COR-L47 (cell line): ENCODE data around the gene ARHGEF3.
A peak's percentile ranks its signal among the peaks of the same experiment; 100 is the strongest.
"Not testable (repeated sequence)": the region's sequence is repeated elsewhere in the genome, so short reads cannot be mapped to it uniquely, and the experiment has no call there.

Source experiments
- DNase-seq: peaks from one replicate; lab custom pipeline; 2025; lab: John Stamatoyannopoulos, UW

The ARHGEF3 gene

DNA sequence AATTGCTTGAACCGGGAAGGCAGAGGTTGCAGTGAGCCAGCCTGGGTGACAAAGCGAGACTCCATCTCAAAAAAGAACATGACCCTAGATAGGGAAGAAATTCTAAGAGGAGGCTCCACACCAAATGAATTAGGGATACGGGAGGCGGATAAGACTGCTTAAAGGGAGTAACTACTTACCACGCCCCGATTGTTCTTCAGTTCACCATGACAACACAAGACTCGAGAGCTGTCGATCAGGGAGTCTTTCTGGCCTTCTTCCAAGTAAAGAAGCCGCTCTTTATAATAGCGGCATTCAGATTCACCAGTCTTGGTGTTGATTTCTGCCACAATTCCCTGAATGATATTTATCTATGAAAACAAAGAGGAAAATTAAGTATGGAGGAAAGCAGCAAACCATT, 64.7 kb downstream of the ARHGEF3 start:
- peak; percentile 9 for DNase-seq

- DNase-seq, result no peak
Observed at GRCh38 chr3:56732109-56732508, 69.6 kb downstream of the ARHGEF3 start.

- no peak for DNase-seq
Observed at GRCh38 chr3:56725175-56725574, 76.6 kb downstream of the ARHGEF3 start.

- no peak for DNase-seq
Observed at GRCh38 chr3:56724676-56725075, 77.1 kb downstream of the ARHGEF3 start.

- no peak for DNase-seq
Observed at GRCh38 chr3:56720849-56721248, 80.9 kb downstream of the ARHGEF3 start.

DNA sequence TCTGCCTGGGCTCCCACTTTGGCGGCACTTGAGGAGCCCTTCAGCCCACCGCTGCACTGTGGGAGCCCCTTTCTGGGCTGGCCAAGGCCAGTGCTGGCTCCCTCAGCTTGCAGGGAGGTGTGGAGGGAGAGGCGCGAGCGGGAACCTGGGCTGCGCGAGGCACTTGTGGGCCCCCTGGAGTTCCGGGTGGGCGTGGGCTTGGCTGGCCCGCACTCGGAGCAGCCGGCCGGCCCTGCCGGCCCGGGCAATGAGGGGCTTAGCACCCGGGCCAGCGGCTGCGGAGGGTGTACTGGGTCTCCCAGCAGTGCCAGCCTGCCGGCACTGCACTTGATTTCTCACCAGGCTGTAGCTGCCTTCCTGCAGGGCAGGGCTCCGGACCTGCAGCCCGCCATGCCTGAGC, 82.9 kb downstream of the ARHGEF3 start:
- not testable (repeated sequence) for DNase-seq

GRCh38 chr3:56711344-56711743, 90.4 kb downstream of the ARHGEF3 start:
- no peak for DNase-seq

GRCh38 chr3:56707412-56707811, 94.3 kb downstream of the ARHGEF3 start:
- not testable (repeated sequence) for DNase-seq

- DNase-seq, result no peak
Observed at GRCh38 chr3:56706629-56707028, 95.1 kb downstream of the ARHGEF3 start.

- DNase-seq, result no peak
Observed at GRCh38 chr3:56704706-56705105, 97.0 kb downstream of the ARHGEF3 start.

DNA sequence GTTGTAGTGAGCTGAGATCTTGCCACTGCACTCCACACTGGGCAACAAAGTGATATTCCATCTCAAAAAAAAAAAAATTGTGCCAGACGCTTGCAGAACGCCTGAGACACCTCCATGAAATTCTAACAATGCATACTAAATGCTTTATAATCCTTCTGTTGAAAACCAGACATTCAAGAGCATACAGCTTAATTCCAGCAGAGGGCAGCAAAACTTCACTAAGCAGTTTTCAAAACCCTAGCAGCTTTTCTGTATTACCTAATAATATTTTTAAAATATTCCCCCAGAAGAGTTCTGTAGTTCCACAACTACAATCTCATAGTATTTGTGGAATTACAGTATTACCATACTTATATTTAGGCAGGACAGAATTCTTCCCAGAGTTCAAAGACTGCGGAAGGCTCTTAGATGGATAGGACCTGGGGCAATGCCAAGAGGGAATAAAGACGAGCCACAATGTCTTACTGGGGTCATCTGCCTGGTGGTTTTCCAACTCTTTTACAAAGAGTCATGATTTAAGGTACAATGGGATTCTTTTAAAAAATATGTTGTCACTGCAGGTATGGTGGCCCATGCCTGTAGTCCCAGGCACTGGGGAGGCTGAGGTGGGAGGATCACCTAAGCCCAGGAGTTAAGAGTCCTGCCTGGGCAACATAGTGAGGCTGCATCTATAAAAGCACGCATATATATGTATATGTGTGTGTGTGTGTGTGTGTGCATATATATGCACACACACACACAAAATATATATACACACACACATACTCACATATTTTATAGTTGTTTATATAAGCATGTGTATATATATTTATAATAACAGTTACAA, 99.0 kb downstream of the ARHGEF3 start:
- DNase-seq, result peak; percentile 10

DNA sequence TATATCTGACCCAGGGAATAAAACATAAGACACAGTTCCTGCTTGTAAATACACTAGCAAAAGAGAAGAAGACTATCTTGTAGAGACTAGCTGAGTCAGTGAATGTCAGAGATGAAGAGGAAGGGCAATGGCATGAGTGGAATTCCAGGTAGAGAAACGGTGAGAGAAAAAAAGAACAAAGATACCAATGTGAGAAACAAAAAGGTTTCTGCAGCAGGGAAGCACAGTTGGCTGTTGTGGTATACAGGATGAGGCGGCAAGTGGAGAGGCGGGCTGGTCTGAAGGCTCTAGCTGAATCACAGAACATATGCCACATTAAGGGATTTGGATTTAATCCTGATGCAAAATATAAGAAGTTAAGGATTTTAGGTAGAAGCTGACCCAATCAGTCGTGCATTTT, 101.6 kb downstream of the ARHGEF3 start:
- DNase-seq, result no peak

DNA sequence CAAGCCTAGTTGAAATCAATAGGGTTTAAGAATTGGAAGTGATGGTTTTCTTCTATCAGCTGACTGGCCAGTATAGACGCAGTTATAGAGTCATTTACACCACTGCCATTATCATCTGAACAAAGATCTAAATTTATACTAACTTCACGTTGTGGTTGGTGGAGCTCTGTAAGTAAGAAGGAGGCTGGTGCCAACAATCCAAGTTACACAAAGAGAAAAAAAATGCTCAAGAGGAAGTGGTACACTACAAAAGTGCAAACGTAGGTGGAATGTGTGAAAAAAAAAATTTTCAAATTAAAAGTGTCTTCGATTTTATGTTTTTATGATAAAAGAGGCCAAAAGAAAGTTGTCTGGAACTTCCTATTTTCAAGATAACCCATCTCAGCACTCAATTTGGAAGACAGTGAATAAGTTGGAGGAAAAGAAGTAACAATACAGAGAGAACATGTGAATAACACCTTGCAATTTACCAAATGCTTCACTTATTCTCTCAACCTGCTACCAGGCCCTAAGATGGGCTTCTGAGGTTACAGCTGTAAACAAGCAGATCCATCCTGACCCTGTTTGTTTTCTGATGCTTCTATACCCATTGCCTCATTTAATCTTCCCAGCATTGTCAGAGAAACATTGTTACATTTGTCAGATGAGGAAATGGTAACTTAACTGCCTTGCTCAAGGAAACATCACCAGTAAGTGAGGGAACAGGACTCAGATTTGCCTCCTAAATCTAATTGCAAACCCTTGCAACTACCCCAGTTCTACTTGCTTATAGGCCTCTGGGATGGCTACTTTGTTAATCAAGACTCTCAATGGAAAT, 106.7 kb downstream of the ARHGEF3 start:
- no peak for DNase-seq

GRCh38 chr3:56693750-56694149, 108.0 kb downstream of the ARHGEF3 start:
- DNase-seq, result no peak

GRCh38 chr3:56692520-56693433, 109.0 kb downstream of the ARHGEF3 start:
- not testable (repeated sequence) for DNase-seq

GRCh38 chr3:56692001-56692365, 109.8 kb downstream of the ARHGEF3 start:
- not testable (repeated sequence) for DNase-seq

DNA sequence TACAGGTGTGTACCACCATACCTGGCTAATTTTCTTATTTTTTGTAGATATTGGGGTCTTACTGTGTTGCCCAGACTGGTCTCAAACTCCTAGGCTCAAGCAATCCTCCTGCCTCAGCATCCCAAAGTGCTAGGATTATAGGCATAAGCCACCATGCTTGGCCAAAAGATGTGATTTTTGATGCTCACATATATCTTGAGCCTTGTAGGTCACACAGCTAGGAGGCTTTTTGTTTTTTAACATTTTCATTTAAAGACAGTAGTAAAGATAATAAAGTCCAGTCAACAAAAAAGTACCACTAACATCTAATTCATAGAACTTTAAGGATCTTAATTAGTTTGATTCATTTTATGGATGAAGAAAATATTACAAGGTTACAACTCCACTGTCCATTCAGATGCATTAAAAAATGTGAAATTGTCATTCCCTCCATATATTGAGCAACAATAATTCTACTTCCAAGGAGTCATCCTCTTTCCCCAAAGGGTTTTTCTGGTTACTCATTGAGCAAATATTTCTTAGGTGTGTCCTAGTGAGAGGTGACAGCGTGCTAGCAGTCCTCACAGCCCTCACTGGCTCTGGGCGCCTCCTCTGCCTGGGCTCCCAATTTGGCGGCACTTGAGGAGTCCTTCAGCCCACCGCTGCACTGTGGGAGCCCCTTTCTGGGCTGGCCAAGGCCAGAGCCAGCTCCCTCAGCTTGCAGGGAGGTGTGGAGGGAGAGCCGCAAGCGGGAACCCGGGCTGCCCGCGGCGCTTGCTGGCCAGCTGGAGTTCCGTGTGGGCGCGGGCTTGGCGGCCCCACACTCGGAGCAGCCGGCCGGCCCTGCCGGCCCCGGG, 110.4 kb downstream of the ARHGEF3 start:
- no peak for DNase-seq

- DNase-seq, result no peak
Observed at GRCh38 chr3:56689303-56689702, 112.4 kb downstream of the ARHGEF3 start.

- no peak for DNase-seq
Observed at GRCh38 chr3:56688191-56688590, 113.6 kb downstream of the ARHGEF3 start.

DNA sequence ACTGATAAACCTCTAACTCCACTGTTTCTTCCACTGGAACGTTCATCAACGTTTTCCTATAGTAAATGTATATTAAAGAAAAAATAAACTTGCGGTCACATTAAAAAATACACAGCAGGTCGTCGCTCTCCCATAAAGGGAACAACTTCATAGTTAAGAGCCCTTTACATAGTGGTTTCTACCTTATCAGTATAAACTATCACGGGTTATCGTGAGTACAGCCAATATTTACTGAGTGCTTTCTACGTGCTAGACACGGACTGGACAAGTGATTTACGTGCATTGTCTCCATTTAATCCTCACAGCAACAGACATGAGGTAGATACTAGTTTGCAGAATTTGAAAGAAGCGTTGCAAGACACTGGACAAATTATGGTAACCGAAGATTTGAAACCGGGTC, 117.7 kb downstream of the ARHGEF3 start:
- no peak for DNase-seq

GRCh38 chr3:56683122-56683817, 118.5 kb downstream of the ARHGEF3 start, which contains the start of gene TASOR:
TSS of gene TASOR (minus strand) at chr3:56683265. CDS start at chr3:56683006, 259 bp downstream.
- peak; percentile 54 for DNase-seq
